Activated CD4-positive, alpha-beta T cell treated with anti-CD3 and anti-CD28 coated beads, Interleukin-2, amount 50 U/mL, for 48 hours (primary cell): ENCODE data around the gene EPAS1.

Source experiments
- DNase-seq, 2 experiments: peaks; one replicate each; pipeline ENCODE4 v3.0.0-alpha.2; 2020

Gene EPAS1

DNA sequence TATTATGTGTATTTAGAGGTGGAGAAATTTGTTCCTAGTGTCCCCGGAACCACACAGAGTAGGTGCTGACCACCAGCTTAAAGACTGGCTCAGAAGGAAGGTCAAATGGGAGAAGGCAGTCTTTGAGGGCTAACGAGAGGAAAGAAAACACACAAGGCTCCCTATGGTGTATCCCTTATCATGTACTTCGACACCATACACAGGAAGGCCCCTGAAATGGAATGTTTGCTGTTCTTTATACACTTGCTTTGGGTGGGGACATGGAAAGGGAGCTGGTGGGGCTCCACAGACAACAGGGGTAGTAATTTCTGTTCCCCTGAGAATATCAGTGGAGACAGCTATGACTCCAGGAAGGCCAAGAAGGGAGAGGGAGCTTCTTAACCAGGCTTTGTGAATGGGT is 6.0 kb downstream of the EPAS1 start:
- DNase-seq = no peak

DNA sequence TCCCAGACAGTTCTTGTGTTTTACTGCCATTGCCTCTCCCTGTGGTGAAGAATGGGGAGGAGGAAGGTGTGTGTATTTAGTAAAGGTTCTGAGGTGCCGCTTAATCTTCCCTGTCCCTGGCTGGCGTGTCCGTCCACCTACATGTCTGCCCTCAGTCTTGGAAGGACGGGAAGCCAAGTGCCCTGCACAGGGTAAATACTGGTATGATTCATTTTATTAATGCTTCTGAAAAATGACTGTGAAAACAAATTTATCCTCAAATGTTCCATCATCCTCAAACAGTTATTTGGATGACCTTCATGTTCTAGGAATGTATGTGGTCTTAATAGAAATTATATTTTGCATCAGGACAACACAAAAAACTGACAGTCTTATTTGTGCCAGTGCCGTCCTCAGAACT is 6.6 kb downstream of the EPAS1 start:
- no peak for DNase-seq

DNA sequence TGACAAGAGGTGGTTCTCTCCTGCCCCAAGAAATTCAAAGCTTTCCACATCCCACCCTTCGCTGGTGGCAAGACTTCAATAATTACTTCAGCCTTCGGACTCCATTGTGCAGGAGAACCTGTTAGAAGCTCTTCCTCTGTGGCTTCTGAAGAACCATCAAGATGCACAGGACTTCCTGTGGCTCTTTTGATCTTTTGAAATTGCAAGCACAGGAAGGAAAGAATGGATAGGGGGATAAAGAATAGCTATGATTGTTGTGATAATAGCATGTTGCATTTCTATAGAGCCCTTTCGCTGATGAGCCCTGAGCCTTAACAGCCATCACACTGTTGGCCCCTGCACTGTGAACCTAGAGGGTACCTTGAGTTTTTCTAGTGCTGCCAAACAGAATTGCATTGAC is 7.4 kb downstream of the EPAS1 start:
- DNase-seq = no peak

DNA sequence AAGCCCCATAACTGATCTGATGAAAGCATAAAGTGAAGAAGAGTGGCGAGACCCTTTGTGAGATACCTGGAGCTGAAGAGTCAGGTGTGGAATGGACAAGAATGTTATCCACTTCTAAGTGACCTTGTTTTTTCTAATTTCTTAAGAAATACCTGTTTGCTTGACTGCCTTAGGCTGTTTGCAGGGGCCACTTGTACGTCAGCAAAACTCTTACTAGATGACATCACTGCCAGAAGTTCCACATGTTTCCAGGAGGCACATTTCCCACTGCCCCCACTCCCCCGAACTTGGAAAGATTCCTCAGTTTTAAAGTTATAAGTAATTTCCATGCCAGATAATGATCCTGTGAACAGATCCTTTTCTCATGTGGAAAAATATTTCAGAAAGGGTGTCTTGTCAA is 8.0 kb downstream of the EPAS1 start:
- no peak for DNase-seq

DNA sequence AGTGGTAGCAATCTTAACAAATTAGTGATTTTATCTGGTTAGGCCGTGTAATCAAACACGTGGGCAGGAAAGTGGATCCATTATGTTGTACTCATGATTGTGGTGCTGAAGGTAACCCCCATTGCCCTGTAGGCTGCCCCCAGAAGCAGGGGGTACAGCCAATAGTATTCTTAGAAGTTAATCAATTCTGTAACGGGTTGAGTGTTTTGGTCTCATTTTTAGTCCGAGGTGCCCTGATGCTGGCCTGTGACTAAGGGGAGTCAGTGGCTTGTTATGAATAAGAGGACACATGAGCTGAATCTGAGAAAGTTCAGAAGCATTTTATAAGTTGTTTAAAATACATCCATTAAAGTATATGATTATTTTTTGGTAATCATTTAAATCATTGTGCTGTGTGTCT is 8.6 kb downstream of the EPAS1 start:
- DNase-seq = no peak

DNA sequence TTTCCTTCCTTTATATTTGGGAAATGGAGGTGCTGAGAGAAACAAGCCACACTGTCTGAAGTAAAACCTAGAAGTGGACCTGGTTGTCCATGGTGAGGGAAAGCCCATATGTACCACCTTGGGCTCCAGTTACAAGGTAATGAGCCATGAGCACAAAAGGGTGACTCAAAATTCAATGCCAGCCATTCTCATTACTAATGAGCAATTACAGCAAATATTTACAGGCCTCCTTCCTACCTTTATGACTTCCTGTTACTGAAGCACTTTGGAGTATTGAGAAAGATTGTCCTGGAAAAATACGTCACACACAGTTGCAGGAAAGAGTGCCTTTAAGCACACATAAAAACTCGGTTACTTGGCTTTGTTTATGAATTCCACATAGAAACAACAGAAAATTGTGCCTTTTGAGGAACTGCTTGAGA is 9.1 kb downstream of the EPAS1 start:
- no peak for DNase-seq

DNA sequence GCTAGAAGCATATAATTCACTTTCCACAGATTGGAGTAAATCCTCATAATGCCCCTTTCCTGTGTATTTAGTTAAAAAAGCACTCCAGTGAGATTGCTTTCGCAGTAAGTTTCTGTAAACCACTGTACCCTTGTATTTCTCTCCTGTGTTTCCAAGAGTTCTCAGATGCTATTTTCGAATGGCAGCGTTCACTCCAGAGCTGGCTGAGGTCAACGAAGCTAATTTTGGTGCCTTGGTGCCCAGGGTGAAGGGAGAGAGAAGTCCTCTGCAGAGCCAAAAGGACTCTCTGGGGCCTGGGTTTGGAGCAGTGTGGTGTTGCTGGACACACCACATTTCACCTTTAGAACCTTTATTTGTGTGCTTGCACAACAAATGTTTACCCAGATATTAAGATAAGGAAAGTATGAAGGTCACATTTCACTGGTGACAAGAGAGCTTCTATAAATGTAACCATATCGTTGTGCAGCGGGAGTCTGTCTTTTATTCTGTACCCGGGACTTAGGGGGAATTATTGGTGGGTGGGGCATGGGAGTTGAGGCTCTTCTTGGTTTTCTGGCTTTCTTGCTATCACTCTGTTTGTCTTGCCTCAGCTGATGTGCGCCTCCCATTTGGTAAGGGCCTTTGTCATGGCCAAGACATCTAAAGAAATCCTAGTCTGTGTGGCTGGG is 9.9 kb downstream of the EPAS1 start:
- no peak for DNase-seq

DNA sequence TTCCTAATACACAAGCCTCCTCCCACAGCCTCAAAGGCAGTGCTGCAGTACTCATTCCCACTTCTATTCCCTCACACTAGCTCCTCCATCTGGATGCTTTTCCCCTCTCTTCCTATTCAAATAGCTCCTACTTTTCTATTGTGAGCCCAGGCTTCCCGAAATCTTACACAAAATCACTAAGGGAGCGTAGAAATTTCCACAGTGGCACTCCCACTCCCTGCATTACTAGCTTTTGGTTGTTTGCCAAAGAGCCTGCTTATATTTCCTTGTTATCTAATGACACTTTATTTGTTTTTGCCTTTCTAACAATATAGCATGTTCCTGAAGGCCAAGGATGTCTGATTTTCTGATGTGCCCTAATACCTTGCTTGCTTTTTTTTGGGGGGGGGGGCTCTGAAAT is 10.9 kb downstream of the EPAS1 start:
- no peak for DNase-seq

DNA sequence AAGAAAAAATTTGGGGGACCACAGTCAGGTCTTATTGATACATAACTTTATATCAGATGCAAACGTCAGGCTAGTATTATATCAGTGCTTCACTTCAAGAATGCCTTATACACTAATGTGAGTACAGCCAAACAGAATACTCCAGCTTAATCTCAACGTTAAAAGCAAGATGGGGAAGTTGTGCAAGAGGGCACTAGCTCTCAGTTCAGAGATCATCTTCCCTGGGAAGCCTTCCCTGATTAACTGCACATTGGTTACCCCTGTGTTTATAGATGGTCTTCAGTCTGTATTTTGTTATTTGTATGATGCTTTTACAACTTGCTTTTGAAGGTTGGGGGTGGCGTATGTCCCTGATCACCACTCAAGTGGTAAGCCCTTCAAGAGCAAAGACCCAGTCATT is 11.4 kb downstream of the EPAS1 start:
- no peak for DNase-seq

DNA sequence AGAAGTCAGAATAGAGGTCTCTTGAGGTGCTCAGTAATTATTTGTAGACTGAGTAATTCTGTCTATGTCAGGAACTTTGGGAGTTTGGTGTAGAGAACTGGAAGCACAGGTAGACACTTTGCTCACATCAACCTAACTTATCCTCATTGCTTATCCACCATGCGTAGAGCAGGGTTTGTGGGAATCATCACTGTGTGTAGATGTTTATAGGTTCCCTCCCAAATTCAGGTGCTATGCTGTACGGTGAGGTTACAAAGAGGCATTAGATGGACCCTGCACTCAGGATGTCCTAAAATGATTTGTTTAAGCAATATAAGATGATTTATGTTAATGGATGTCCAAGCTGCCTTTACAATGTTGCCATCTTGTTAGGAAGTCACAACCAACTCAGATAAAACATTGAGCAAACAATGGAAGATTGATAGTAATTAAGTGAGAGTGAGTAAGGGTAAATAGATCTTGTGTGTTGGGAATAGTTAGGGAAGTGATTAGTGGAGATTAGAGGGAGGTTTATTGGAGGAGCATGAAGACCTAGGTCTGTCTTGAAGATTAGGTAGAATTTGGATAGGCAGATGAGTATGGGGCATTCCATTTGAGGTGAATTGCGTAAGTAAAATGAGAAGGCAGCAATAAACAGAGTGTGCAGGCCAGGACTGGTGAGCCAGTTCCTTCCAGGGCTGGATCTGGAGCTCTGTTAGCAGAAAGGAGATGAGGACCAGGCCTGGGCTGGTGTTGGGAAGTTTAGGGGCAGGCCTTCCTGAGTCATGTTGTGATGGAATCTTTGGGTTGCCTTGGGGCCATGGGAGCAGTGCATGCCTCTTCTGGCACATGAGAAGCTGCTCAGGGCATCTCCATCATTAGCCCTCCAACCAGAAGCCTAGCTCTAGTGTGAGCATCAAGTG is 12.1 kb downstream of the EPAS1 start:
- no peak for DNase-seq

DNA sequence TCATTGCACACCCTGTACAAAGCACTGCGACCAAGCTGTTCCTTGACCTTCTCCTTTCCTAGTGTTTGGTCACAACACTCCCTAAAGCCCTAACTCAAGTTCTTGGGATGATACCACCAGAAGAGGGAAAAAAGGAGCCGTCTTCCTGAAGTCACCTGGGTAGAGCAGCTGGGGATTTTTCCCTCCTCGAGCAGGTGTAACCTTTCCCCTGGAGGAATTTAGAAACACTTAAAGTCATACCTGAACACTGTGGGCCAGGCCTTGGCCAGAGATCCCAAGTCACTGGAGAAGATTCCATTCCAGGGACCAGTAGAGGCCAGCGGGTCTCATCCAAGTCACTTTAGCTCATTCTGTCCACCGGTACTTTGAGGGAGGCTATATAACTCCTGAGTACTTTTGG is 13.2 kb downstream of the EPAS1 start:
- no peak for DNase-seq

DNA sequence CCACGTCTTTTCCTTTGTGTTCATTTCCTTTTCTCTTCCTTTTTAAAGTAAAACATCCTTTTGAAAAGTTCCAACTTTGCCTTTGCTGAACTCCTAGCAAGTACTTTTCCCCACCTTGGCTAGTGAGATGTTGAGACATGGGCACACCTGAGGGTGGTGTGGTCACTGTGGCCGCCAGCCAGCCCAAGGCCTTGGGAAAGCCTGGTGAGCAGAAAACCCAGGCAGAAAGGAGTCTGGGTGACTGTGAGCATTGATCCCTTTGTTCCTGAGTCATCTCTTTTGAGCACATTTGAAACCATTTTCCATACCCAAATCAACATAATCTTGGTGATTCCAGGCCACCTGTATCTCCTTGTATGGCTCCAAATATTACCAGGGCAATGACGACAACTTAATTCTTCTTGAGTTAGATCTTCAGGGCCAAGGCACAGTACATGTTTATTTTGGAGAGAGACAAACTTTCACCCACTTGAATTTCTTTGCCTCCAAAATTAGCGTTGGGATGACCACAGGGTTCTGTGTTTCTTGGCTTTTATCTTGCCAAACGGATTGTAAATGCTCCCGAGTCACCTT is 14.5 kb downstream of the EPAS1 start:
- no peak for DNase-seq

DNA sequence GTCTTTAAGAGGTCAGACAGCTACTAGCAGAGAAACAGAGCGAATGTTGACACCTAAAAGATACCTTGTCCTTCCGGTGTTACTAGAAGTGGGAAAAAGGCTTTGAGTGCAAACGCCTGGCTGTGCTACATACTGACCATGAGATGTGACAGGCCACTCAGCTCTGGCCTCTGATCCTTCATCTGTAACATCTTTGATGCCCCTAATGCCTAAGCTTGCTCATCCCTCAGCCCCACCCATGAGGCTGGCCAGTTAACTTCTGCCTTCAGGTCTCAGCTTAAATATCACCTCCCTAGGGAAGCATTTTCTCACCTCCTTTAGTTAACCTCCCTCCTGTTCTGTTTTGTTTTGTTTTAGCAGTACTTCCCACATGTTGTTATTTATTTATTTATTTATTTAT is 15.9 kb downstream of the EPAS1 start:
- no peak for DNase-seq

DNA sequence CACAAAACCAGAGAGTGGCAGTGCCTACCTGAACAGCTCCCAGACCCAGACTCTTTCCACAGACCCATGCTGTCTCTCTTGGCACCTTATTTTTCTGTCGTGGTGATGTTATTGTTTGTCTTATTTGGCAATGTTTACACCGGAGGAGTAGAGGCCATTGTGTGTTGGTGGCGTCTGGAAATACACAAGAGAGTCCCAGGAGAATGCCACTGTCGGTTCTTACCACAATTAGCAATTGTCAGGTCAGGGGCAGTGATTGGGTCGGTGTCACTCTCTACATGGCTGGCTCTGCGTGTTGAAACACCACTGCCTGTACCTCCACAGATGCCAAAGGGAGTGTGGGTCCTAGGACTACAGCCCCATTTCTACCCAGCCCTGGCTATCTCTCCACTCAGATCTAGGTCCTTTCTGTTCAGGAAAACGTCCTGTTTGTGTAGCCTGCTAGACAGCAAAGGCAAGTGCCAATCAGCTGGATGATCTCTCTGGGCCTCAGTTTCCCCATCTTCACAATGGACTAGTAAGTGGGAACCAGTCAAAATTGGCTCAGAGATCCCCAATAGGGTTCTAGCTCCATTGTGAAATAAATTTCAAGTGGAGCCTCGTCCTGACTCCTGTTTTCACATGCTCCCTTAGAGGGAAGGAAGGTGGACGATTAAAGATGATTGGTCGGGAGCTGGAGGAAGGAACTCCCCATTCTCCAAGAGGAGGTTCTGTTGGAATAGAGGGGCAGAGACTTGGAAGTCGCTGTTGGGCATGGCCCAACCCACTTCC is 17.0 kb downstream of the EPAS1 start:
- no peak for DNase-seq

DNA sequence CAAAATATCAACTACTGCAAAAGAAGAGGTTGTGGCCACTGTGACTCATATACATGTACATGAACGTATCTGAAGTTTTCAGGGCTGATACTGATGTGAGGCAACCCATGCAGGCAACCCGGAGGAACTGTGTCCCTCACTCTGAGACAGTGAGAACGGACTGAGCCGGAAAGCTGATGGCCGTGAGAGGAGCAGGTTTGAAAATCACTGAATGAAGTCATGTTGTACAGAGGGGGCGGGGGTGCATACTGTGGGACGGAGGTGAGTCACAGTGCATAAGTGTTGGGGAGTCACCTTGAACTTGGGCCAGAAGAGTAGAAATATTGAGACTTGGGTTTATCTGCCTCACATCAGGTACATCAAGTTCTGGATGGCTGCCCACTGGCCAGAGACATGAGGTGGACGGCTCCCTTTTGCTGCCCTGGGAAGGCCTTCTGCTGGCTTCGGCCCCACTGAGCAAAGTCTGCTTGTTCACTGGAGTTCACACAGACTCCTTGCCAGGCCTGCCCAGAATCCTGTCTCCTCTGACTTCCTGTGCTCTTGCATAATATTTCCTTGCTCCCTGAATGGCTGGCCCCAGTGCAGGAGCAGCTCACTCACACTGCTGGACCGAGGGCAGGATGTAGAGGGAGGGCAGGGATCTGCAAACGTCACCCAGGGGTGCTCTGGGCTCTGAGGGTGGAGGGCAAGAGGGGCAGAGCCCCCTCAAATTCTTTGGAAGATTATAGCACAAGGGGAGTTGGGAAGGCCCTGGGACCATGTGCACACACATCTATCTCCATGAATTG is 18.1 kb downstream of the EPAS1 start:
- DNase-seq = peak in 1 of 2 experiments; percentile 19

DNA sequence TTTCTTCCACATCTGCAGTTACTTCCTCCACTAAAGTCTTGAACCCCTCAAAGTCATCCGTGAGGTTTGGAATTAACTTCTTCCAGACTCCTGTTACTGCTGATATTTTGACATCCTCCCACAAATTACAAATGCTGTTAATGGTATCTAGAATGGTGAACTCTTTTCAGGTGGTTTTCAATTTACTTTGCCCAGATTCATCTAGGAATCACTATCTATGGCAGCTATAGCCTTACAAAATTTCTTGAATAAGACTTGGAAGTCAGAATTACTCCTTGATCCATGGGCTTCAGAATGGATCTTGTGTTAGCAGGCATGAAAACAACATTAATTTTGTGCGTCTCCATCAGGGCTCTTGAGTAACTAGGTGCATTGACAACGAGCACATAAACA is 19.9 kb downstream of the EPAS1 start:
- no peak for DNase-seq

DNA sequence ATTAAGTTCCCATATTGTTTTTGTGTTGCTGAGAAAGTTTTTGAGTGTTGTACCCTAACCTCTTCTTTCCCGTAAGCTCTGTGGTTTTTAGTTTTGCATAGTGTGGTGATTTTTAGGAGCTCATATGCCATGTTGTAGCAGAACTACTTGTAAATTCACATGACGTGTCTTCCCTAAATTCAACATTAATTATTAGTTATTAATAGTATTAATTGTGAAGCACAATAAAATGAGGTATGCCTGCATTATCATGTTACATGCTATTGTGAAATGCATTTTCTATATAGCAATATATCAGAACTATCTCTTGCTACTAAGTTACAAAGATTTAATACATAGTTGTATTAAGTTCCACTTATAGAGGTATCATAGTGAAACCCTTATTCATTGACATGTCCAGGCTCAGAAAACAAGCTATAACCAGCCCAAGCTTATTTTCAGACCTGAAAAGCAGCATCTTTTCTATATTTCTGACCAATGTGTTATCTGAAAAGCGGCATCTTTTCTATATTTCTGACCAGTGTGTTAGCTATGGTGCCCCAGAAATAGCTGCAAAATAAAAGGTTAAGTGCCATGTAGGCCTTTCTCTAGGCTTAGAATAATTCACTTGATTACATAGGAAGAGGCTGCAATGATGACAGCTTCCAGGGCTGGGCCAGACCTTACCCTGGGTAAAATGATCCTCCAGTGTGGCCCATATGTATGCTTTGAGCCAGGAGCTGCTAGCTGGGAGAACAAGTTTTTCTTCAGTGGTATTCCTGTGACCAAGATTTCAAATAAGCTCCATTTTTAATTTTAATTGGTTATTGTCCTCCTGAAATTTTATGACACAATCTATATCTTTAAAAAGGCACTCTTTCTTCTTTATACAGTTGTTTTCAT is 21.6 kb downstream of the EPAS1 start:
- DNase-seq = no peak

DNA sequence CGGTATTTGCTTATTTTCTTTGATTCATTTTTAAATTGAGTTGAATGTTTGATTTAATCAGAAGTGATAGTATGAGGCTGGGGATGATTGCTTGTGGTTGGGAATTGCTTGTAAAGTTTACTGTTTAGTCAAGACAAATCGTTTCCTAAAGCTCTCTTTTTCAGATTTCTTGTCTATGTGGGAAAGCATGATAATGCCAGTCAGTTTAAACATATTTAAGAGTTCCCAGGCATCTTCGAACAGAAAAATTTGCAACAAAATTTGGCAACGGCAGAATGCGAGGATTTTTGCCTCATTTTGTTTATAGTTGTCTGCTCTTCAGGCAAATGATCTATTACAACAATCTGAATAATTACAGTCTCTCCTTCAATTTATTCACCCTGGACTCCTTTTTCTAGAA is 22.5 kb downstream of the EPAS1 start:
- no peak for DNase-seq

DNA sequence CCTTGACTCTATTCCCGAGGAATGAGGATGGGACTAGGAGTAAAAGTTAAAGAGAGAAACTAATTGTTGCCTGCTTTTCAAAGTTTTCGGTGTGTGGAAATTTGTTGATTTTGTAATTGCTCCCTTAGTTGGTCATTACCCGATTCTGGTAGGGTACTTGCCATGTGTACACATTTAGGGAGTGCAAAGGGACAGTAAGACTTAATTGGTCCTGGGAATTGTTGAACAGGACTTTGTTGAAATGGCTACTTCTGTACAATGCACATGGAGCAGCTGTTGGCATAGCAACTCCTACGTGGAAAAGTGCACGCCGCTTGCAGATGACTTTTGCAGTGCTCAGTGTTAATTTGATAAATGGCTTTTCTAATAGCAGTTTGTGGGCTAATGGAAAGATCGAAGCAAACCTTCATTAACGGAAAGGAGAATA is 22.9 kb downstream of the EPAS1 start:
- no peak for DNase-seq

DNA sequence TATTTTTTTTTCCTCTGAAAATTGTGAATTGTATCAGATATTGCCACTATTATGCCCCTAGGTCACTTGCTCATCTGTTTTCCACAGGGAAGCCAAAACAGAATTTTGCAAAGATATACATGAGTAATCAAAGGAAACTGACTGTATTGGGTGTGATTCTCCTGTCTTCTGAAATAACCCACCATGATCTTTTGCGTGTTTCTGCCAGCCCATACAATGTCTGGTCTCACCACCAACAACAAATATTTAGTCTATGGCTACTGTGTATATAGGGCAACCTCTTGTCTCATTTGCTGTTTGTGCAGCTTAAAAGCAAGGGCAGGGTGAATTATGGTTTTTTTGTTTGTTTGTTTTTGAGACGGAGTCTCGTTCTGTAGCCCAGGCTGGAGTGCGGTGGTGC is 26.5 kb downstream of the EPAS1 start:
- DNase-seq = no peak

DNA sequence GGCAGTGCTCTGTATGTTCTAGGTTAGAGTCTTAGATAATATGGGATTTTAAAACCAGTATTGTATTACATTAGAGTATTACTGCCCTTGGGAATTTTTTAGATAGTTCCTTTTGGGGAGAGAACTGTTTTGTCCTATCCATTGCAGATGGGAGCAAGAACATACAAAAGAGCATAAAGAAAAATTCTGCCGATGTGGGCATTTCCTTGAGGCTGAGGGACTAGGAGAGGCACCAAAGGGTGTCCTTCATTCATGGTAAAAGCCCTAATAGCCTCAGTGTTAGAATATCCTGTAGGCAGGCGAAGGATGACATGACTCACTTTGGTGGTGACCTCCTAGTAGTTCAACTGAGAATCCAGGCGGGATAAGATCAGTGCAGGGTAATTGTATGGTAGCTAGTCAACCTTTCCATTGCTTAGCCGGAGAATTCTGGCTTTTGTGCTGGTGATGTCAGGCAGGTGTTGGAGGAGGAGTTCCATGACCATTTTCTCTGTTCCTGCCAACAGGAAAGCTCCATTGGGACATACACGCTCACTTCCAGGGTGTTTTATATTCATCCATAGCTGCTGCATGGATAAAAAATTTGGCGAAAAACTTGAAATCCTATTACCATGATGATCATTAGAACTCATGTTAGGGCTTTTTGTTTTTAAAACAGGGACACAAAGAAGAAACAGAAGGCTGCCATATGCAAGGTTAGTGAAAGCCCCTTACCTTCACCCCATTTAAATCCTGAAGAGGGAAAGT is 28.1 kb downstream of the EPAS1 start:
- DNase-seq = no peak
